HEK293 (cell line): Measurements from ENCODE around the gene PKDREJ.

Experiments
- CTCF ChIA-PET: fragments of 350-600 bp; formaldehyde crosslinking; extraction: SDS; loops from one replicate; lab custom pipeline; 2021; ENCODE audit warnings: antibody characterized with exemption; lab: Yijun Ruan, JAX
- POLR2A ChIA-PET: fragments of 300-600 bp; formaldehyde crosslinking; extraction: SDS; loops from one replicate; lab custom pipeline; 2020; ENCODE audit warnings: antibody characterized with exemption, inconsistent platforms; lab: Yijun Ruan, JAX
- H3K27ac ChIP-seq: fragments of 200-500 bp; sonication (Bioruptor generic); 2 replicates; pipeline ENCODE4 v1.5.1; 2014; ENCODE audit warnings: low read depth, low read length, control low read depth, inconsistent platforms; ENCODE audit errors: extremely low read depth
- H3K36me3 ChIP-seq, 2 experiments: fragments of 200-500 bp in 1 of 2; sonication (Bioruptor generic) in 1 of 2; 1 replicate in 1 of 2; 2 replicates in 1 of 2; pipeline ENCODE4 v1.5.1; 2014 to 2017; ENCODE audit warnings: inconsistent platforms in 2 of 2, low read length in 2 of 2; ENCODE audit not compliant: control insufficient read depth in 2 of 2, insufficient read depth in 1 of 2
- H3K4me1 ChIP-seq: fragments of 200-500 bp; sonication (Bioruptor generic); 2 replicates; pipeline ENCODE4 v1.5.1; 2014; ENCODE audit warnings: mild to moderate bottlenecking, low read length, inconsistent platforms; ENCODE audit not compliant: control insufficient read depth, insufficient read depth
- H3K4me3 ChIP-seq: 2 replicates; pipeline ENCODE4 v1.5.1; 2011; ENCODE audit warnings: low read depth, mild to moderate bottlenecking, control low read depth, low read length, moderate library complexity
- H3K9me3 ChIP-seq: fragments of 200-500 bp; sonication (Bioruptor generic); 2 replicates; pipeline ENCODE4 v1.5.1; 2014; ENCODE audit warnings: low read depth, low read length, inconsistent platforms; ENCODE audit not compliant: control insufficient read depth, insufficient read depth
- GFI1B ChIP-seq: fragments of 450-650 bp; formaldehyde crosslinking; IDR thresholded peaks from 2 replicates; pipeline ENCODE4 v1.5.1; 2016; ENCODE audit warnings: missing biosample characterization, missing genetic modification characterization
- GLI4 ChIP-seq: fragments of 450-650 bp; formaldehyde crosslinking; IDR thresholded peaks from 2 replicates; pipeline ENCODE4 v1.5.1; 2016; ENCODE audit warnings: missing biosample characterization, missing genetic modification characterization
- GLIS2 ChIP-seq: fragments of 450-650 bp; formaldehyde crosslinking; IDR thresholded peaks from 2 replicates; pipeline ENCODE4 v1.5.1; 2016; ENCODE audit warnings: missing biosample characterization, missing genetic modification characterization
- HIC1 ChIP-seq: fragments of 450-650 bp; formaldehyde crosslinking; IDR thresholded peaks from 2 replicates; pipeline ENCODE4 v1.5.1; 2016; ENCODE audit warnings: missing biosample characterization, missing genetic modification characterization
- HOXD13 ChIP-seq: sonication (generic); formaldehyde crosslinking; IDR thresholded peaks from 2 replicates; pipeline ENCODE4 v1.8.0; 2022; ENCODE audit warnings: missing genetic modification reagents, borderline replicate concordance
- KLF7 ChIP-seq: fragments of 450-650 bp; formaldehyde crosslinking; IDR thresholded peaks from 2 replicates; pipeline ENCODE4 v1.5.1; 2016; ENCODE audit warnings: missing biosample characterization, missing genetic modification characterization, borderline replicate concordance
- KLF9 ChIP-seq: fragments of 450-650 bp; formaldehyde crosslinking; IDR thresholded peaks from 2 replicates; pipeline ENCODE4 v1.5.1; 2016; ENCODE audit warnings: missing biosample characterization, missing genetic modification characterization, low read depth
- MZF1 ChIP-seq: fragments of 450-650 bp; formaldehyde crosslinking; IDR thresholded peaks from 2 replicates; pipeline ENCODE4 v1.5.1; 2017; ENCODE audit warnings: missing biosample characterization, missing genetic modification characterization, borderline replicate concordance
- SP2 ChIP-seq: fragments of 450-650 bp; formaldehyde crosslinking; IDR thresholded peaks from 2 replicates; pipeline ENCODE4 v1.5.1; 2016; ENCODE audit warnings: missing biosample characterization, missing genetic modification characterization
- SP7 ChIP-seq: fragments of 450-650 bp; formaldehyde crosslinking; IDR thresholded peaks from 2 replicates; pipeline ENCODE4 v1.5.1; 2016; ENCODE audit warnings: missing biosample characterization, missing genetic modification characterization
- YY1 ChIP-seq: fragments of 450-650 bp; formaldehyde crosslinking; IDR thresholded peaks from 2 replicates; pipeline ENCODE4 v1.5.1; 2018; ENCODE audit warnings: missing biosample characterization, missing genetic modification characterization
- ZBTB11 ChIP-seq: fragments of 450-650 bp; formaldehyde crosslinking; conservative IDR thresholded peaks from 2 replicates; pipeline ENCODE4 v1.5.1; 2016; ENCODE audit warnings: low read depth, missing biosample characterization, missing genetic modification characterization
- ZBTB8A ChIP-seq: fragments of 450-650 bp; formaldehyde crosslinking; IDR thresholded peaks from 2 replicates; pipeline ENCODE4 v1.5.1; 2016; ENCODE audit warnings: missing biosample characterization, missing genetic modification characterization
- ZNF148 ChIP-seq: fragments of 450-650 bp; formaldehyde crosslinking; IDR thresholded peaks from 2 replicates; pipeline ENCODE4 v1.5.0; 2017; ENCODE audit warnings: missing biosample characterization, missing genetic modification characterization, borderline replicate concordance
- ZNF239 ChIP-seq: fragments of 450-650 bp; formaldehyde crosslinking; IDR thresholded peaks from 2 replicates; pipeline ENCODE4 v1.5.1; 2016; ENCODE audit warnings: missing biosample characterization, missing genetic modification characterization
- ZNF37A ChIP-seq: fragments of 450-650 bp; IDR thresholded peaks from 2 replicates; pipeline ENCODE4 v1.5.1; 2018; ENCODE audit warnings: missing biosample characterization, missing genetic modification characterization

PKDREJ gene

GRCh38 chr22:46295277-46295971 lies 32.3 kb upstream of the PKDREJ start (continued):
- TF ChIP-seq HIC1 (tag by site-specific recombination) (0 out of 2 replicates have a peak, but pooled peaks have one; percentile 22), GLI4 (no peak), YY1 (tag by site-specific recombination) (no peak), KLF9 (tag by site-specific recombination) (peak; percentile 72), ZBTB11 (tag by site-specific recombination) (no peak), KLF7 (tag by site-specific recombination) (no peak), HOXD13 (CRISPR knock-in tag) (no peak), SP7 (tag by site-specific recombination) (no peak), MZF1 (tag by site-specific recombination) (0 out of 2 replicates have a peak, but pooled peaks have one; percentile 40), GLIS2 (tag by site-specific recombination) (no peak), GFI1B (no peak), ZNF239 (tag by site-specific recombination) (no peak), SP2 (tag by site-specific recombination) (no peak)

GRCh38 chr22:46294784-46295183 lies 31.6 kb upstream of the PKDREJ start:
- H3K4me1 ChIP-seq = peaks cover 8% of the 10 kb centered on the region
- no peaks in the 10 kb centered on the region for H3K9me3 ChIP-seq
- CTCF ChIA-PET = interaction anchor here (0.6 to 2.5 kb wide), 2 partner anchors 172 to 300 kb away, joined by 3 to 16 read pairs; no protein-coding TSS in a partner anchor
- TF ChIP-seq HIC1 (tag by site-specific recombination) (no peak), ZNF37A (tag by site-specific recombination) (no peak), ZBTB8A (tag by site-specific recombination) (no peak), GLI4 (no peak), ZNF148 (tag by site-specific recombination) (no peak), KLF7 (tag by site-specific recombination) (no peak)
- no peak overlapping the region for H3K4me3 ChIP-seq
- peaks cover 28 to 56% of the 10 kb centered on the region in 2 experiments for H3K36me3 ChIP-seq
- H3K27ac ChIP-seq = no peak overlapping the region
- POLR2A ChIA-PET = interaction anchor here (0.5 to 0.8 kb wide), 2 partner anchors 8 to 222 kb away, joined by 3 read pairs; no protein-coding TSS in a partner anchor
